CD4-positive, alpha-beta T cell treated with Interferon gamma for 1 hour (primary cell): ENCODE measurements around the gene MICAL2.

Source experiments
- DNase-seq: peaks from one replicate; pipeline ENCODE4 v3.0.0-alpha.2; 2020

Gene MICAL2

GRCh38 chr11:12235553-12235946 lies 125.2 kb downstream of the MICAL2 start:
- DNase-seq = no peak

- DNase-seq = peak; percentile 14
Measured at GRCh38 chr11:12235947-12236743, 125.8 kb downstream of the MICAL2 start.

GRCh38 chr11:12236744-12237101 lies 126.3 kb downstream of the MICAL2 start:
- no peak for DNase-seq

- no peak for DNase-seq
Measured at GRCh38 chr11:12237381-12237784, 127.0 kb downstream of the MICAL2 start.

- DNase-seq = no peak
Measured at GRCh38 chr11:12238420-12238819, 128.0 kb downstream of the MICAL2 start.

- DNase-seq = no peak
Measured at GRCh38 chr11:12239396-12239795, 129.0 kb downstream of the MICAL2 start.

GRCh38 chr11:12239804-12240371 lies 129.5 kb downstream of the MICAL2 start:
- no peak for DNase-seq

- DNase-seq = no peak
Measured at GRCh38 chr11:12240677-12241076, 130.3 kb downstream of the MICAL2 start.

- DNase-seq = no peak
Measured at GRCh38 chr11:12241401-12241800, 131.0 kb downstream of the MICAL2 start.

- peak; percentile 13 for DNase-seq
Measured at GRCh38 chr11:12241971-12242672, 131.7 kb downstream of the MICAL2 start.

- no peak for DNase-seq
Measured at GRCh38 chr11:12242966-12243365, 132.6 kb downstream of the MICAL2 start.

GRCh38 chr11:12243486-12243885 lies 133.1 kb downstream of the MICAL2 start:
- DNase-seq = no peak

GRCh38 chr11:12243911-12244550 lies 133.6 kb downstream of the MICAL2 start:
- no peak for DNase-seq

GRCh38 chr11:12245091-12245490 lies 134.7 kb downstream of the MICAL2 start:
- DNase-seq = no peak

GRCh38 chr11:12245549-12246016 lies 135.2 kb downstream of the MICAL2 start:
- no peak for DNase-seq

- DNase-seq = no peak
Measured at GRCh38 chr11:12246147-12246546, 135.8 kb downstream of the MICAL2 start.

- DNase-seq = no peak
Measured at GRCh38 chr11:12246989-12247388, 136.6 kb downstream of the MICAL2 start.

GRCh38 chr11:12247543-12248254 lies 137.3 kb downstream of the MICAL2 start:
- no peak for DNase-seq

GRCh38 chr11:12248330-12248729 lies 137.9 kb downstream of the MICAL2 start:
- DNase-seq = no peak

- DNase-seq = no peak
Measured at GRCh38 chr11:12249590-12250260, 139.3 kb downstream of the MICAL2 start.

- no peak for DNase-seq
Measured at GRCh38 chr11:12251666-12252560, 141.5 kb downstream of the MICAL2 start.
